Ectodermal cell (in vitro differentiated cells): ENCODE results near the gene CDHR3.
A peak's percentile ranks its signal among the peaks of the same experiment; 100 is the strongest.

Experiments
- H3K27ac ChIP-seq: 2 replicates; pipeline ENCODE4 v1.7.0; 2013; ENCODE audit warnings: mild to moderate bottlenecking, low read depth, low read length; ENCODE audit not compliant: insufficient read depth, poor library complexity, severe bottlenecking
- H3K27me3 ChIP-seq: 2 replicates; pipeline ENCODE4 v1.7.0; 2013; ENCODE audit warnings: mild to moderate bottlenecking, low read length; ENCODE audit not compliant: insufficient read depth, control insufficient read depth, poor library complexity, severe bottlenecking
- H3K36me3 ChIP-seq: one replicate; pipeline ENCODE4 v1.7.0; 2013; ENCODE audit warnings: low read length; ENCODE audit not compliant: control insufficient read depth, insufficient read depth
- H3K4me1 ChIP-seq: one replicate; pipeline ENCODE4 v1.7.0; 2013; ENCODE audit warnings: low read length; ENCODE audit not compliant: control insufficient read depth, insufficient read depth
- H3K4me3 ChIP-seq: 2 replicates; pipeline ENCODE4 v1.7.0; 2013; ENCODE audit warnings: low read depth, low read length, control low read depth; ENCODE audit not compliant: insufficient read depth
- H3K9me3 ChIP-seq: 2 replicates; pipeline ENCODE4 v1.7.0; 2013; ENCODE audit warnings: mild to moderate bottlenecking, low read length, moderate library complexity; ENCODE audit not compliant: control insufficient read depth
- WGBS, 2 experiments: methylation state at CpG; one replicate each; pipeline ENCODE4 v1.1.7; 2013; ENCODE audit warnings: missing lambda C conversion rate in 2 of 2; 5-methylcytosine and 5-hydroxymethylcytosine counted together

CDHR3 gene

DNA sequence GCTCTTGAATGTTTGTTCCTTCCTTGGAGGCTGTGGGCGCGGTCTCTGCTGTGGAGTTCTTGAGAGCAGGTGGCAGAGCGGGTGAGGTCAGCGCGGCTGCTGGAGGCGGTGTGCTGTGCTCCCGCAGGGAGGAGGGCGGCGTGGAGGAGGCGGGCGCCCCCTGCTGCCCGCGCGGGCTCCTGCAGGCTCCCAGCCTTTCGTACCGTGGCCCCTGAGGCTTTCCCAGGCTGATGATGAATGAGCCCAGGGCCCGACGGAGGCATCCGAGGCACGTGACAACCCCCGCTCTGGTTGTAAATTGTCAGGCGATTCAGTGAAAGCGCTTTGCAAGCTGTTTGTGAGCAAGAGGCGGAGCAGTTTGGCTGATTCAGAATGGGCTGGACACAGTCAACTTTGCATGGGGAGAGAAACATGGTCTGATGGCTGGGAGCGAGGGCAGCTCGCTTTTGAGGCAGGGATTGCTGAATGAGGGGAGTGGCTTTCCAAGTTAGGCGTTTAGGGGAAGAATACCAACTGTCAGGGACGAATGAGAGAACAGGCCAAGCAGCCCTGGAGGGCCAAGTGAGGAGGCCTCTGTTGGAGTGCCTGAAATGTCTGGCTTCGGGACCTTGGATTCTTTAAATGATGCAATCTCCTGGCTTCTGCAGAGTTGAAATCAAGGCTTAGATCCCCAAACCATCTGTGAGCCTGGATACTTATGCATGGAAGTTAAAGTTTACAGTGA, 46.6 kb downstream of the CDHR3 start:
- Histone ChIP-seq H3K27ac (peak overlapping the region; percentile 69), H3K9me3 (no peaks in the 10 kb centered on the region), H3K4me3 (peak overlapping the region; percentile 4), H3K36me3 (no peaks in the 10 kb centered on the region), H3K27me3 (peaks cover 8% of the 10 kb centered on the region), H3K4me1 (peaks cover 8% of the 10 kb centered on the region)
- WGBS, 2 experiments: 4% methylated on average over 29 of the region's 29 CpGs

DNA sequence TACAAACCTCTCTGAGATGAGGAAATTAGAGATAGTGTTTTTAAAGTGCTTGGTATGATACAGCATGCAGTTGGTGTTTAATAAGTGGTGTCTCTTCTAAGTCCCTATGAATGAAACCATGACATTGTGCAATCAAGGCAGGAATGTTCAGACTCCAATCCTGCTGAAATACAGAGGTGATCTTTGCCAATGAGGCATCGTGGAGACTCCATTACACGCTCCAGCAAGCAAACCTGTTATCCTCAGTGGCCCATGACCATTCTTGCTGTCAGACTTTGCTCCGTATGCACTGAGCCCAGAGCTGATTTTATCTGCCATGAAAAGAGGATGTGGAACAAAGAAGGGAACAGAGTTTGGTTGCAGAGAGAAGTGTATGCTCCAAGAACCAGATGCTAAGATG, 47.3 kb downstream of the CDHR3 start:
- 85 to 86% methylated on average over 3 of the region's 3 CpGs for WGBS, 2 experiments
- peaks cover 8% of the 10 kb centered on the region for H3K27me3 ChIP-seq
- H3K4me3 ChIP-seq: peak overlapping the region; percentile 4
- no peaks in the 10 kb centered on the region for H3K9me3 ChIP-seq
- H3K36me3 ChIP-seq: no peaks in the 10 kb centered on the region
- peaks cover 8% of the 10 kb centered on the region for H3K4me1 ChIP-seq
- H3K27ac ChIP-seq: peak overlapping the region; percentile 69

- no peak overlapping the region for H3K27ac ChIP-seq
- WGBS, 2 experiments: 91 to 95% methylated on average over 4 of the region's 4 CpGs
- no peaks in the 10 kb centered on the region for H3K9me3 ChIP-seq
- peaks cover 8% of the 10 kb centered on the region for H3K4me1 ChIP-seq
- no peaks in the 10 kb centered on the region for H3K36me3 ChIP-seq
- H3K4me3 ChIP-seq: no peak overlapping the region
- peaks cover 8% of the 10 kb centered on the region for H3K27me3 ChIP-seq
Measured at GRCh38 chr7:106010866-106011265, 47.8 kb downstream of the CDHR3 start.

DNA sequence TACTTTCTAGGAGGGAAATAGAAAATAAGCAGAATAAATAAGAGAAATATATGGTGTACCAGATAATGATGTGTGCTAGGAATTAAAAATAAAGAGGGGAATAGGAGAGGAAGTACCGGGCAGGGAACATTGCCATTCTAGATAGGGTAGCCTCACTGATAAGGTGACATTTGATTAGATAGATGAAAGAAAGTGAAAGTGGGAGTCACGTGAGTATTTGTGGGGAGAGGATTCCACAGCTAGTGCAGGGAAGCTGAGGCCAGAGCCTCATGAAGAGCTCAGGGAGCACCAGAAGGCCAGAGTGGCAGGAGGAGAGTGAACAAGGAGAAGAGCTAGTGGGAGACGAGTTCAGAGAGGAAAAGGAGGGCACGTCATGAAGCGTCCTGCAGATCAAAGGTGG, 49.1 kb downstream of the CDHR3 start:
- H3K36me3 ChIP-seq: no peaks in the 10 kb centered on the region
- no peaks in the 10 kb centered on the region for H3K9me3 ChIP-seq
- peaks cover 8% of the 10 kb centered on the region for H3K27me3 ChIP-seq
- H3K27ac ChIP-seq: no peak overlapping the region
- WGBS, 2 experiments: 93 to 94% methylated on average over 5 of the region's 5 CpGs
- peaks cover 8% of the 10 kb centered on the region for H3K4me1 ChIP-seq
- no peak overlapping the region for H3K4me3 ChIP-seq

DNA sequence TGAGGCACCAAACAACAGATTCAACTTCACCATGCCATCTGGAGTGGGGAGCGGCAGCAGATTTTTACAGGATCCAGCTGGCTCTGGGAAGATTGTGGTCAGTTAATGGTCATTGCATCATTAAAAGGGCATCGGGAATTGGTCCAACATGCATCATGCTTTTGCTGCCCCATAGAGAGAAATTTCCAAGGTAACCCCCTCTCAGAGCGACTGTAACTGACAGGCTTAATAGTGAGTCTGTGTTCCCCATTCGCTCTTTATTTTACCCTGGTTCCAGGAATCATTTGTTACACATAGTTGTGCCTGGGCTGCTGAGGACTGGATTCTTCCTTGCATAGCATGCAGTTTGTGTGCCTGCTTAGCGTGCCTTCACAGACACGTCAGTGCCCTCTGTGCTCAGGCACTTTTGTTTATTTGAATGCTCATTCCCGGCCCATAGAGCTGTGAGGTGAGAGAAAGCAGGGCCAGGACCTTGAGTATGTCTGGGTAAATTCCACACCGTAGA, 49.9 kb downstream of the CDHR3 start:
- 90 to 93% methylated on average over 8 of the region's 8 CpGs for WGBS, 2 experiments
- H3K27ac ChIP-seq: no peak overlapping the region
- no peaks in the 10 kb centered on the region for H3K9me3 ChIP-seq
- H3K4me3 ChIP-seq: no peak overlapping the region
- H3K4me1 ChIP-seq: peaks cover 8% of the 10 kb centered on the region
- H3K36me3 ChIP-seq: no peaks in the 10 kb centered on the region
- H3K27me3 ChIP-seq: peaks cover 8% of the 10 kb centered on the region

DNA sequence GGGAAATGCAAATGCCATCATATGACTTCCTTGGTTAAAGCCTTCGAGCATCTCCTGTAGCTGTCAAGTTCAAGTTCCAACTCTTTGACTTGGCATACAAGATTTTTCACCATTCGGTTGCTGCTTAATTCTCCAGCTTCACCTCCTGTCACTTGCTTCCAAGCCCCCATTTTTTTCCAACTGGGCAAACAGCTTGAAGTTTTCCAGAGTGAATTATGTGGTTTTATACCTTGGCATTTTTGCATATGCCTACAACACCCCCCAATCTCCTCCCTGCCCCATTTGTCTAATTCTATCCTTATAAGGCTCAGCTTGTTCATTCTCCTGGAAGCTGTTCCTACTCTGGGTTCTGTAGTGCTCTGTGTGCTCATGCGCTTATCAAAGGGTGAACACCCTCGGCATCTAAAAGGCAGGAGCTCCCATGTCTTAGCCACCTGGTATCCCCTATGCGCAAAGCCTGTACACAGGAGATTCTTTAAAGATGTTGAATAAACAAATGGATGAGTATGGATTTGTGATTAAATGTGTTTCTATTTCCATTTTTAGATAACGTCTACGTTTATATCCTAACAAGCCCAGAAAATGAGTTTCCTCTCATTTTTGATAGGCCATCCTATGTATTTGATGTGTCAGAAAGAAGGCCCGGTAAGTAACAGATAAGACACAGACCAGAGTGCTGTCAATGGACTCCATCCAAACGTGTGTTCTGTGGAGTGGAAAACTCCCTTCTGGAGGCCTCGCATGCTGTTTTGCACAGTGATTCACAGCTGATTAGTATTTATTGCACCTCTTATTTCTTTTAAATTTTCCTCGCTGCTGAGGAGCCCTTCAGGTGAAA, 52.5 kb downstream of the CDHR3 start:
- no peaks in the 10 kb centered on the region for H3K36me3 ChIP-seq
- H3K27ac ChIP-seq: no peak overlapping the region
- no peaks in the 10 kb centered on the region for H3K4me1 ChIP-seq
- H3K4me3 ChIP-seq: no peak overlapping the region
- H3K27me3 ChIP-seq: no peaks in the 10 kb centered on the region
- no peaks in the 10 kb centered on the region for H3K9me3 ChIP-seq
- WGBS, 2 experiments: 86 to 87% methylated on average over 11 of the region's 11 CpGs

DNA sequence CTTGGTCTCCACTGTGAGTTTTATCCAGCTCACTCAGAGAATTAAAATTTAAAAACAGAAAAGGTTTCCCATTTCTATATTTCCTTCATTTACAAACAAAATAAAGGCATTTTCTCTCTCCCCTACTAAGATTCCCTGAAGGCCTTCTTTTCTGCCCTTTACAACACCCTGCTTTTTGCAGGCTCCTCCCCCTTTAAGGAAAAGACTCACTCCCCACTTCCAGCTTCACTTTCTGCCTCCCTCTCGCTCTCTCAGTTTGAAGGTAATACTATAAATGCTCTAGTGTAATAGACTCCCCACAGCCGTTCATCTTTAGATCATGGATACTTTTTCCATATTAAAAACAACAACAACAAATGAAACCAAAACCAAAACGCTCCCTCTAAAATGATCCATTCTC, 53.3 kb downstream of the CDHR3 start:
- no peaks in the 10 kb centered on the region for H3K4me1 ChIP-seq
- 70 to 75% methylated on average over 2 to 3 of the region's 3 CpGs for WGBS, 2 experiments
- no peaks in the 10 kb centered on the region for H3K9me3 ChIP-seq
- H3K27ac ChIP-seq: no peak overlapping the region
- no peaks in the 10 kb centered on the region for H3K36me3 ChIP-seq
- H3K4me3 ChIP-seq: no peak overlapping the region
- no peaks in the 10 kb centered on the region for H3K27me3 ChIP-seq

DNA sequence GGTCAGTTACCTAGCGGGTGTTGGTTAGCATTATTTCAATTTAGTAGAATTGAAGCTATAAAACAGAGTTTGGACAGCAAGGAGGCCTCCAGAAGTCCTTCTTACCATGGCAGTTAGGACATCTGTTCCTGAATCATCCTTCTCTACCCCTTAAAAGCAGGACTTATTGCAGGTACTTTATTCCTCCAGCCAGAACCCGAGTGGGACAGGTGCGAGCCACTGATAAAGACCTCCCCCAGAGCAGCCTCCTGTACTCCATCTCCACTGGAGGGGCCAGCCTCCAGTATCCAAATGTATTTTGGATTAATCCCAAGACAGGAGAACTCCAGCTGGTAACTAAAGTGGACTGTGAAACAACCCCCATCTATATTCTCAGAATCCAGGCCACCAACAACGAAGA, 54.6 kb downstream of the CDHR3 start:
- no peaks in the 10 kb centered on the region for H3K9me3 ChIP-seq
- no peak overlapping the region for H3K27ac ChIP-seq
- H3K4me3 ChIP-seq: no peak overlapping the region
- WGBS, 2 experiments: 94 to 98% methylated on average over 4 of the region's 4 CpGs
- no peaks in the 10 kb centered on the region for H3K36me3 ChIP-seq
- no peaks in the 10 kb centered on the region for H3K27me3 ChIP-seq
- no peaks in the 10 kb centered on the region for H3K4me1 ChIP-seq

DNA sequence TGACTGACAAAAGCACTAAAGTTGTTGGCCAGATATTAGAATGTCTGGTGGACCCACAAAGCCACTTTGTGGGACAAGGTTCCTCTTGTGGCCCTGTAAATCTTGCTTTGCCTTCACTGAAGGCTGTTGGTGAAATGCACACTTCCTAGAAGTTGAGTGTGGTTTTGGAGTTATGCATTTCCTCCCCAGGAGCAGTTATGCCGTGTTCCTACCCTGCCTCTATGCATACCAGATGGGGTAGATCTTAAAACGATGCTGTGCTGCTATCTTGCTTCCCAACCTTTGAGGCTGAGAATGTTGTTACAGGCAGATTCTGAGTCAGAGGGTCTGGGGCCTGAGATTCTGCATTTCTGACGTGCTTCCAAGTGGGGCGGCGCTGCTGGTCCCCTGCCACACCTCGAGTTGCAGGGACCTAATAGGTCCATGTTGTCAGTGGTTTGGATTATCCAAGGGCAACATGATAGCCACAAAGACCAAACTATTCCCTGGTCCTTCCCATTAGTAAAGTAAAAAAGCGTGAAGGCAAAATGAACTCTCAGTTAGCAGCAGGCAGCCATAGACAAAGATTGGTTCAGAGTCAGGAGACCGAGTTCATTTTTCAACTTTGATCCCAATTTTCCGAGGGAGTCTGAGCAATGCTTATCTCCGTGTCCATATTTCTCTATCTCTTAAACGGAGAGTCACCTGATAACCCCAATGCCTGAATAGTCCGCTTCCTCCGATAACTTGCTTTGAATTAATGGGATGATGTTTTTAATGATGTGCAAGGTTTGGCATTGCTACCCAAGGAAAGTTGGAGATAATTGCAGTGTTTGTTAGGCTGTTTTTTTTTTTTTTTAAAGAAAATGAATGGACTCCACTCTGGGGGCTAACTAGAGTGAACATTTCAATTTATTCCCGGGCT, 55.8 kb downstream of the CDHR3 start:
- Histone ChIP-seq H3K4me3 (no peak overlapping the region), H3K9me3 (no peaks in the 10 kb centered on the region), H3K27me3 (no peaks in the 10 kb centered on the region), H3K27ac (no peak overlapping the region), H3K36me3 (no peaks in the 10 kb centered on the region), H3K4me1 (no peaks in the 10 kb centered on the region)
- WGBS, 2 experiments: 94 to 95% methylated on average over 14 of the region's 14 CpGs

DNA sequence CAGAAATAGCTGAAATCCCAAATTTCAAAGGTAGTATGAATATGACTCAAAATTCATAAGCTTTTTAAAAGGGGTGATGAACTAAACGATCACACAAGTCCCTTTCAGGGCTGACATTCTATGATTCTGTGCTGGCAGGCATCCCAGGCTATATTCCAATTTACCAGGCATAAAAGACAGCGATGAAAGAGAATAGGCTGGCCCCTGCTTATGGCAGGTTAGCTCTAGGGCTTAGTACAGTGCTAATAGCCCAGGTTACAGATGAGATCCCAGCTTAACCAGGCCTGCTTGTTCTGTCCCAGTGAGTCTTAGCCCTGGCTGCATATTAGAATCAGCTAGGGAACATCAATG, 56.4 kb downstream of the CDHR3 start:
- no peak overlapping the region for H3K27ac ChIP-seq

More for the DNA sequence above, 56.4 kb downstream of the CDHR3 start:
- H3K4me3 ChIP-seq: no peak overlapping the region
- WGBS, 2 experiments: 93 to 95% methylated on average over 2 of the region's 2 CpGs
- H3K4me1 ChIP-seq: no peaks in the 10 kb centered on the region
- no peaks in the 10 kb centered on the region for H3K27me3 ChIP-seq
- no peaks in the 10 kb centered on the region for H3K9me3 ChIP-seq
- no peaks in the 10 kb centered on the region for H3K36me3 ChIP-seq
